HG03457 (cell line): ENCODE data around the gene MCC.

Experiments used
- ATAC-seq: cut with Tn5 transposase; IDR thresholded peaks from one replicate; pipeline ENCODE4 v1.9.1; 2021; ENCODE audit warnings: moderate number of reproducible peaks; ENCODE audit not compliant: unreplicated experiment

MCC gene

DNA sequence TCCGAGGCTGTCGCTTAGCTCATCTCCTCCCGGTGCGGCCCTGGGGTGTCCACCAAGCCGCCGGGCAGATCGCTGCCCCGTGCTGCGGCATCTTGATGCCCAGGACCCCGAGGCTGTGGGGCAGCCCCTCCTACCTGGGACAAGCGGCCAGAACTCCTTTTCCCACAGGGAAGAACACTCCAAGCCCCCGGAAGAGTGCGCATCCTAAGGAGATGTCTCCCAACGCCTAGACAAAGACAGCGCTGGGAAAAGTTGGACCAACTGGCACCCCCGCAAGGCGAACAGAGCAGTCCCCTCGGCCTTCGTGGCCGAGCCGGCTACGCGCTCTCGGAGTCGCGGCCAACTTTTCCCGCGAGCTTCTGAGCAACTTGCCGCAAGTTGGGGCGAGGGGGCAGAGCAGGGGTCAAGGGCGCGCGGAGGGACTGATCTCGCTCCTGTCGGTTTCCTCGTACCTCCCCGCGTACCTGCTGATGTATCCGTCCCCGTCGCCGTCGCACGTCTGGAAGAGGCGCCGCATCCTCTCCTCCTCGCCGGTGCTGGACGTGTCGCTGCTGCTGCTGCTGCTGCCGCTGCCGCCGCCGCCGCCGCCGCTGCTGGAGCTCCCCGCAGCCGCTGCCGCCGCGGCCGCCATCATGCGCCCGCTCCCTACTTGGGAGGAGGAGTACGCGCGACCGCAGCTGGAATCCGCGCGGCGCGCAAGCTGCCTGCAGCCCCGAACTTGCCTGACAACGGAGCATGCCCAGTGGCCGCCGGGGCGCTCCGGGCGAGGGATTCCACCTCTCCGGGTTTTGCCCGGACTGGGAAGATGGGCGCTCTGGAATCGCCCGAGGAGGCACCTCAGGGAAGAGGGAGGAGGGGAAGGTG, at the start of gene MCC:
Gene MCC, minus strand, starts transcription at position 673 of the 864 bp plus-strand sequence.
- ATAC-seq, result no peak

DNA sequence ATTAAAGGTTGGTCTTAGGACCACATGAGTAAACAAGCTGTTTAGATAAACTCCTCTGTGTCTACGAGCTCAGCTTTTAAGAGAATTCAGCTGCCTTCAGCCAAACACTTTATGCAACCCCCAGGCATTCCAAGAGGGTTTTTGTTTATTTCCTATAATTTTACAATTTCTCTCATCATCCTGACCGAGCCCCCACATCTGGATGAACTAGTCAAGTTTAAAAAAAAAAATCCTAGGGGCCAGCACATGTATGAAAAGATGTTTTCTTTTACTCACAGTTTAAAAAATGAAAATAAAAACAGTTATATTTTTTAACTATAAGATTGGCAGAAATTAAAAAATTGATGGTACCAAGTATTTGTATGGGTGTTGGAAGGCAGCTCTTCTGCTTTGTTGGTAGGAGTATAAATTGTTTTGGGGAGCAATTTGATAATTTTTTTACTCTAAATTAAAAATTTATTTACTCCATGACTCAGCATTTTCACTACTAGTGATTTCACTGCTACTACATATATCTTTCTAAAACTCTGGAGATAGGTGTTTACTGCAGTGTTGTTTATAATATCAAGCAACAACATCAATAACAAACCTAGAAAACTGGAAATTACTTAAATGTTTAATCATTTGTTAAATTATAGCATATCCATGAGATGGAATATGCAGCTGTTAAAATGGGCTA, 43.4 kb upstream of the MCC start:
- no peak for ATAC-seq

DNA sequence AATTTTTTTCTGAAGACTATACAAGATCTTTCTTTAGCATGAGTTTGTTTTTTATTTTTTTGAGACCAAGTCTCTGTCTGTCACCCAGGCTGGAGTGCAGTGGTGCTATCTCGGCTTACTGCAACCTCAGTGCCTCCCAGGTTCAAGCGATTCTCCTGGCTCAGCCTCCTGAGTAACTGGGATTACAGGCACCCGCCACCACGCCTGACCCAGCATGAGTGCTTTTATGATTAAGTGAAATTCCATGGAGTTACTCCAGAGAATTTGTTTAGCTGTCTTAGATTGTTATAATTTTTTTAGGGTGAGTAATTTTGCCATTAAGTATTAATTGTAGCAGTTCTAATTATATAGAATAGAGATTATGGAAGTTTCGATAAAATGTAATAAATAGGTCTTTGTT, 39.5 kb upstream of the MCC start:
- ATAC-seq, result no peak

DNA sequence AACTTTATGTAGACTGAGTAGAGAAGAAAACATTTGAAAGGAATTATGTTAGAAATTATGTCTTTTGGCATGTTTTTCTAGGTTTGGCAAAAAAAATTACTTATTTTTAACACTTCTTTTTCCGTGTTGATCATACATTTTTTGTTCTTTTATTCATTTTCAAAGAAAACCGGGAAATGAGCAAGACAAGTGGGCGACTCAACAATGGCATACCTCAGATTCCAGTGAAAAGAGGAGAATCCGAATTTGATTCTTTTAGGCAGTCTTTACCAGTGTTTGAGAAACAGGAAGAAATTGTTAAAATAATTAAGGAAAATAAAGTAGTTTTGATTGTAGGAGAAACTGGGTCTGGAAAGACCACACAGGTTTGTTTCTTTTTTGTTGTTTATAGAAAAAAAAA, 38.2 kb upstream of the MCC start:
- ATAC-seq, result no peak

DNA sequence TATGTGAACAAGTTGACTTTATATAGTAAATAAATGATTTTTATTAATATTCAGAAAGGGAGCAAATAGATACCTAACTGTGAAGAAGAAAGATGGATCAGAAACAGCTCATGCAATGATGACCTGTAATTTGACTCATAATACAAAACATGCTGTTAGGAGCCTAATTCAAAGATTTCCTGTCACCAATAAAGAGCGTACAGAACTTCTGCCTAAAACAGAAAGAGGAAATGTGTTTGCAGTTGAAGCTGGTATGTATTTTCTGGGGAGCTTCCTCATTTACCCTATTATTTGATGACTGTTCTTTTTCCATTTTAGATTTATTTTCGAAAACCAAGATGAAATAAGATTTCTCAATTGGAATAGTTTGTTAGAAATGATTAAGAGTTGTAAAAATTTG, 36.7 kb upstream of the MCC start:
- peak; percentile 55 for ATAC-seq

DNA sequence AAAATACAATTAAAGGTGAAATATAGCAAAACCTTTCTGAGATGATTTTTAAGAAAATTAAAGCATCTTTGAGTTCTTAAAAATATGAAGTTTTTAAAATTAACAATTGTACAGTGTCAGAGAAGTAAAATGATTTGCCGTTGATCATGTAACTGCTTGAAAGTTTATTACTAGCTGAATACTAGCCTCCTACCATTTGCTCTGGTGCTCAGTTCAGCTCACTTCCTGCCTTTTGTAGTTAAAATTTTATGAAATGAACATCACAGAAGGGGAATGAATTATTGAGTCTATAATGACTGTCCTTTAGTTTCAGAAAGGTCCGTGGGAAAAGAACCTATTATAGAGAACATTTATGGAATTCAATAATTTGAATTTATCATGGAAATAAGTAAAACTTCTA, 34.9 kb upstream of the MCC start:
- ATAC-seq, result no peak

DNA sequence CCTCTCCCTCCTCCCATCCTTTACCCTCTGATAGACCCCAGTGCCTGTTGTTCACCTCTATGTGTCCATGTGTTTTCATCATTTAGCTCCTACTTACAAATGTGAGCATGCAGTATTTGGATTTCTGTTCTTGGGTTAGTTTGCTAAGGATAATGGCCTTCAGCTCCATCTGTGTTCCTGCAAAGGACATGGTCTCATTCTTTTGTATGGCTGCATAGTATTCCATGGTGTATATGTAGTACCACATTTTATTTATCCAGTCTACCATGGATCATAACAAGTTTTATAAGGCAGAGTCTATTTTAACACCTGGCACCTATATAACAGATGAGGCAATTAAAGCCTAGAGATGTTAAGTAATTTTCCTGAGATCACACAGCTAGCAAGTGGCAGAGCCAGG, 32.6 kb upstream of the MCC start:
- no peak for ATAC-seq

DNA sequence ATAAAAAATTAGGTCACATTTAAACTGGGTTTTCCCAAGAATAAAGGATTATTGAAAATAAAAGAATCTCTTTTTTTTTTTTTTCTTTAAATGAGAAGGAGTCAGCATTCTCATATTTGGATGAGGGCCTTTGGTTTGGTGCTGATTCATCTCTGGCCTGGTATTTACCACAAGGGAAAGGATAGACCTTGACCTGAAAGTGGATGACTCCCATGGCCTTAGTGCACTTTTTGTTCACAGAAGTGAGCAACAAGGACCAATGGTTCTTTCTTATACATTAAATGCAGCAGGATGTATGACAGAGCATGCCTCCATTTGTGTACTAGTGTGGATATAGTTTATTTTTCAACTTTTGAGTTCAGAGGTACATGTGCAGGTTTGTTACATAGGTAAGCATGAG, 32.2 kb upstream of the MCC start:
- peak; percentile 65 for ATAC-seq

DNA sequence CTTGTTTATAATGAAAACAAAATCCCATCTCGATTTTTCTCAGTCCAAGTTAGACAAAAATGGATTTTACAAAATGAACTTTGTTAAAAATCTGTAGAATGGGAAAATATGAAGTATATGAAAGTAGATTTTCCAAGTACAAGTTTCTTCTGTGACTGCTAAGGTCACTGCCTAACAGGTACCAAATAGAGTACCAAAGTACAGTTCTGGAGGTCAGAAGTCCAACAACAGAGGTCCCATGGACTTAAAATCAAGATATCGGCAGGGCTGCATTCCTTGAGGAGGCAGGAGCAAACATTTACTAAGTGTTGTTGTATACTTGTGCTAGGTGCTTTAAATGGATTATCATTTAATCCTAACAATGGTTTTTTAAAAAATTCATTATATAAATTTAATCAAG, 31.2 kb upstream of the MCC start:
- no peak for ATAC-seq

DNA sequence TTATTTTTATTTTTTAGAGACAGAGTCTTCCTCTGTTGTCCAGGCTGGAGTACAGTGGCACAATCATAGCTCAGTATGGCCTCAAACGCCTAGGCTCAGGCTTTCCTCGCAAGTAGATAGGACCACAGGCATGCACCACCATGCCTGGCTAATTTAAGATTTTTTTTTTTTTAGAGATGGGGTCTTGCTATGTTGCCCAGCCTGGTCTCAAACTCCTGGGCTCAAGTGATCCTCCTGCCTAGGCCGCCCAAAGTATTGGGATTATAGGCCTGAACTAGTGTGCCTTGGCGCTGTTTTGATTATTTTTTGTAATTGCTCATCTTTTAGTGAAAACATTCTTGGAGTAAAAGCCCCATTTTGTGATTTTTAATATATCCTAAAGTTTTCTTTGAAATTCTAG, 30.6 kb upstream of the MCC start:
- no peak for ATAC-seq

DNA sequence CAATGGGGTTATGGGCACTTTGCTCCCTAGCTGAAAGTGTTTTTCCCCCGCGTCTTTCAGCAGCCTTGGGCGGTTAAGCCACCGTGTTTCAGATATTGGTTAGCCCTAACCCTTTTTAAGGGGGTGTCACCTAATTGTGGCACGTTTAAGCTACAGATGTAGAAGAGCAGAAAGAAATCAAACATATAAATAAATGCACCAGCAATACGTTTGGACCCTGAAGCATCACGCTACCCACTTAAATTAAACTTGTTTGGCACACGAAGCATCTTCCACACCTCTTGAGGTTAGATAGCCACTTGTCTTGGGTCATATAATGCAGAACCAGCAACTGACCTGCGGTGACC, 26.0 kb upstream of the MCC start:
- no peak for ATAC-seq

DNA sequence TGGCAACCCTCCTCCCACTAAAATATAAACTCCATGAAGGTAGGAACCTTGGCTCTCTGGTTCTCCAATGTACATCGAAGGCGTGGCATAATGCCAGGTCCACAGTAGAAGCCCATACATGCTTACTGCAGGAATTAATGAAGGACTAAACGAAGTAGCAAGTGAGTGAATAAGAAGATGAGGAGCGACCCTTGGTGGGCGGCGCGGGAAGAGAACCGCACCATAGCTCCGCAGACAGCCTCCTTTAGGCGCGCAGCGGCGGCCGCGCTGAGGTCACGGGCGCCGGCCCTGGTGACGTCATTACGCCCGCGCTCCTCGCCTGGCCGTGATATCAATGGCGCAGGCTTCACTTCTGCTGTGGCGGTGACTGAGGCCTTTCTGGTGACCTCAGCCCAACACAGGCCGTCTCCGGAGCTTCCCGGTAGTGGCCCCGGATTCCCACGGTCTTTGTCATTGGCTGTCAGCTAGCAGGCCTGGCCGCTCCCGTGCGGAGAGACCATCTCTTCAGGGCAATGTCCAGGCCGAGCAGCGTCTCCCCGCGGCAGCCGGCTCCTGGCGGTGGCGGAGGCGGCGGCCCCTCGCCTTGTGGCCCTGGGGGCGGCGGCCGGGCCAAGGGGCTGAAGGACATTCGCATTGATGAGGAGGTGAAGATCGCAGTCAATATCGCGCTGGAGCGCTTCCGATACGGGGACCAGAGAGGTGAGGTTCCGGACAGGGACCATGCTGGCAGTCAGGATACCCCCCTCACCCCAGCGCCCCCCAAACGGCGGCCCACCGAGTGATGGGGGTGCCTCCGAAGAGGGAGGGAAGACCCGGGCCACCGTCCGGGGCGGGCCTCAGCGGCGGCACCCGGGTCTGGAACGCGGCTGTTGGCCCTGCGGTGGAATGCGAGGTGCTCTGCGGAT, 25.4 kb upstream of the MCC start, which contains the start of gene YTHDC2:
Gene YTHDC2, plus strand, starts transcription at position 311 of the 905 bp plus-strand sequence. Its CDS starts 202 bp downstream, at position 513.
- peak; percentile 98 for ATAC-seq

DNA sequence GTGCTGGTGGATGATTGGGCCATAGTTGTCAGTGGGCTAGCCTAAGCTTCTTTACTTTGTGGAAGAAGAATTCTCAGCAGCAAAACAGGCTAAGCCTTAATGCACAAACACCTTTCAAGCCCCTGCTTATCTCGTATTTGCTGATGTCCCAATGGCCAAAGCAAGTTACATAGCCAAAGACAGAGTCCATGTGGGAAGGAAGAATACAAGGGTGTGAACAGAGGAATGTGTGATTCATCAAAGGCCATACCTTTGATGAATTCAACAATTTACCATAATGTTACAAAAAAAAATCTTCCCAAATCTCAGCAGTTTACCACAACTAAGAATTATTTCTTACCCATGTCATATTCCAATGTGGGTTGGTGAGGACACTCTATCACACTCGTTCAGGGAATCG, 24.1 kb upstream of the MCC start:
- ATAC-seq, result no peak

DNA sequence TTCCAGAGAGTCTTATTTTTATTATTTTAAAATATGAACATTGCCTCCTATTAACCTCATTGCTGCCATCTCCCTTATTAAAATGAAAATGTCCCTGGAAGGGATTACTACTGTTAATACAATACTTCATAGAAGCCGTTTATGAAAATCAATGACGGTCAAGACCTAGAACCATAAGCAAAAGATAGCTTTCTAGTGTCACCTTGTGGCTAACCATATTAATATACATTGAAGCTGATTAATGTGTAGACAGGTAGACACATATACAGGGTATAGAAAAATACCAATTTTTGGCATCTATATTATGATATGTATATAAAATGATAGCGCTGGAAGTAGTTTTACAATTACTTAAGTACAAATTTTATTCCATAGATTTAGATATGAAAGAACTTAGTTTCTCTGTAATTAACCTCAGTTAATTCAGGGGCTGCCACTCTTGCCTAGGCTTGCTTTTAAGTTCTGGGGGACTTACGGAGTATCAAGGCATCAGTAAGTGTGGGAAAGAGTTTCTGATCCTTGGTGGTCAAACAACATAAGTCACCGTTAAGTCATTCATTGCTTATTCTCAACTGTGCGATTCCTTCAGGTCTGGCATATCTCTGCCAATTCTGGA, 22.7 kb upstream of the MCC start:
- no peak for ATAC-seq

DNA sequence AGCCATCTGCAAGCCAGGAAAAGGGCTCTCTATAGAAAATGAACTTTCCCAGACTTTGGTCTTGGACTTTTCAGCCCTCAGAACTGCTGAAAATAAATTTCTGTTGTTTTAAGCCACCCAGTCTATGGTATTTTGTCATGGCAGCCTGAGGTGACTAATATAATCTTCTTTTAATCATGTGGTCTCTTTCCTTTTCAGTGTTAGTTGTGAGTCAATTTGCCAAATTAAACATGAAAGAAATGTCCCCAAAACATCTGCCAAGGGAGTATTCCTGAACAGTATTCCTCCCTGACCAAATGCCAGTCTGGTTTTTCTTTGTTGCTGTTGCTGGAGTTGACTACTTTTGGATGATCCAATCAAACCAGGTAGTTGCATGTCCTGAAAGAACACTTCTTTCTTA, 20.5 kb upstream of the MCC start:
- no peak for ATAC-seq

DNA sequence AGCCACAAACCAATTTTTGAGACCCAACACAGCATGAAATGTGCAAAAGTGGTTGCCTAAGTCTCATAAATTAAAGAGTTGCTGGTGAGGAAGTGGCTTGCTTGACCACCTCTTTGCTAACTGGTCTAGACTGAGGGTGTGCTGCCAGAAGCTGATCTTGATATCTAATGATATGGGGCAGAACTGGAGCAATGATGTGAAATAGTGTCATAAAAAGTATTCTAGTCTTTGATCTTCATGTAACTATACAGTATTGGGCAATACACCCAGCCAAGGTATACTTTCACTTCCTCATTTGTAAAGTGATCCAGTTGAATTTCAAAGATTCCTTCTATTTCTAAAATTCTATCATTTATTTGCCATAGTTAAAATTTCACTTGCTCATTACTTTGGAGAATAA, 19.3 kb upstream of the MCC start:
- no peak for ATAC-seq

DNA sequence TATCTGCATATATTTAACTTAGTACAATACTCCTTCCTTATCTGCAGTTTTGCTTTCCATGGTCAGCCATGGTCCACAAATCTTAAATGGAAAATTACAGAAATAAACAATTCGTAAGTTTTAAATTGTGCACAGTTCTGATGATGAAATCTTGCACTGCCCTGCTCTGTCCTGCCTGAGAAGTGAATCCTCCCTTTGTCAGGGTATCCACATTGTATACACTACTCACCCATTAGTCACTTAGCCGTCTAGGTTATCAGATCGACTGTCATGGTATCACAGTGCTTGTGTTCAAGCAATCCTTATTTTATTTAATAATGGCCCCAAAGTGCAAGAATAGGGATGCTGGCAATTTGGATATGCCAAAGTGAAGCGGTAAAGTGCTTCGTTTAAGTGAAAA, 16.9 kb upstream of the MCC start:
- no peak for ATAC-seq

DNA sequence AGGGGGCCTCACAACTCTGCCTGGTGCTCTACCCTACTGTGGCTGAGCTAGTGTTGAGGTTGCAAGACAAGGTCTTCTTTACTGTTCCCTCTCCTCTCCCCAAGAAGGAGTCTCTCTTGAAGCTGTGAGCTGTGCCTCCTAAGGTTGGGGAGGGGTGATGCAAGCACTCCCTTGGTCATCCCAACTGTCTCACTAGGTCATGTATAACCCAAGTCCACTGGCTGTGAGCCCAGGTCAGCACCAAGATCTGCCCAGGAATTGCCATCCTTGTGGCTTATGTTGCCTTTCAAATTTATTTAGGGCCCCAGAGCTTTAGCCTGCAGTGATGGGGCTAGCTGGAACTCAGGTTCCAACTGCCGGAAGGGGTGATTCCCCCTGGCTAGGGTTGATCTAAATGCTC, 14.9 kb upstream of the MCC start:
- no peak for ATAC-seq

DNA sequence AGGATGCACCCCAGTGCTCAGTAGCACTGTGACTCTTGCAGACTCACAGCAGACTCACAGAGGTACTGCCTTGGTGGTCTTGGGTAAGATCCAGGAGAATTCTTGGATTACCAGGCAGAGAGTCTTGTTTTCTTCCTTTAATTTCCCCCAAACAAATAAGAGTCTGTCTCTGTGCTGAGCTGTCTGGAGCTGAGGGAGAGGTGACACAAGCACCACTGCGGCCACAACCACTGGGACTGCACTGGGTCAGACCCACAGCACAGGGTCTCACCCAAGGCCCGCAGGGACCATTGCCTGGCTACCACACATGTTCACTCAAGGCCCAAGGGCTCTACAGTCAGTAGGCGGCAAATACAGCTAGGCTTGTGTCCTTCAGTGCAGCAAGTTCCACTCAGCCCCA, 13.8 kb upstream of the MCC start:
- ATAC-seq, result no peak

DNA sequence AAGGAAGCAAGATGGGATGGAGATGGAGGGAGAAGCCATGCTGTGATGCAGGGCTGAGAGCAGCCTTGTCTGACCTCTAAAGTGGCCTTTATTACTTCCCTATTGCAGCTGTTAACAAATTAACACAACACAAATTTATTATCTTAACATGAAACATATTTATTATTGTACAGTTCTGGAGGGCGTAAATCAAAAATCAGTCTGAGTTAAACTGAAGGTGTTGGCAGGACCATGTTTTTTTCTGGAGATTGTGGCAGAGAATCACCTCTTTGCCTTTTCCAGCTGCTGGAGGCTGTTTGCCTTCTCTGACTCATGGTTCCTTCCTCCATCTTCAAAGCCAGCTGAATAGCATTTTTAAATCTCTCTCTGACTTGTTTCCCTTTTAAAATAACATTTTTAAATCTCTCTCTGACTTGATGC, 7.2 kb upstream of the MCC start:
- no peak for ATAC-seq

DNA sequence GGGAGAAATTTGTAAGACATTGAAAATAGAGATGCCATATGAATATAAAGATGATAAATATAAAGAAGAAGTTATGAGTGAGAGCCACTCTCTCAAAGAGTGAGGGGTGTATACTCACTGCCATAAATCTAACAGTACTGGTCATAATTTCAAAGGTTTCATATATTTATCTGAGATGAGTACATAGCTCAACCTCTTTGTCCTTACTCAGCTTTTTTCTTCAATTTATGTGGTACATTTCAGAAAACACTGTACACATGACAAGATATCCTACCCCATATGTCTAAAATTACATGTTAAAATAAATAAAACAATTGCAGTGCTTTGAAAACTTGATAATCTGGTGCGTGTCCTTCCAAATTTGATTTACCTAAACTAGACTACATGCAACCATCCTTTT, 5.2 kb upstream of the MCC start:
- ATAC-seq, result no peak
